ENCODE measurements around the gene KIF18A. TPM values are rescaled to one million over a fixed set of nuclear protein-coding genes. Genes with fewer than 3 reads are reported as not detected.
"Not testable (repeated sequence)": the region's sequence is repeated elsewhere in the genome, so short reads cannot be mapped to it uniquely, and the experiment has no call there.

Gene KIF18A
- total RNA-seq = 8.0 and 9.2 TPM in 2 replicates

- DNase-seq (ENCODE audit: low read depth) = peak; percentile 96
These were observed at the start of gene KIF18A, which contains the start of gene METTL15 for GRCh38 chr11:28107750-28108618. KIF18A (minus strand) TSS chr11:28108156; CDS start chr11:28097947, 10,209 bp downstream. METTL15 (plus strand) TSS chr11:28108388; CDS start chr11:28113335, 4,947 bp downstream.

GRCh38 chr11:28153586-28153985 is 45.6 kb upstream of the KIF18A start:
- no peak for DNase-seq (ENCODE audit: low read depth)

GRCh38 chr11:28152743-28153142 is 44.8 kb upstream of the KIF18A start:
- DNase-seq (ENCODE audit: low read depth) = no peak

GRCh38 chr11:28146123-28146751 is 38.3 kb upstream of the KIF18A start:
- DNase-seq (ENCODE audit: low read depth) = peak; percentile 99

GRCh38 chr11:28144808-28145207 is 36.9 kb upstream of the KIF18A start:
- peak; percentile 95 for DNase-seq (ENCODE audit: low read depth)

GRCh38 chr11:28142724-28143123 is 34.8 kb upstream of the KIF18A start:
- no peak for DNase-seq (ENCODE audit: low read depth)

GRCh38 chr11:28140689-28141455 is 32.9 kb upstream of the KIF18A start:
- no peak for DNase-seq (ENCODE audit: low read depth)

- DNase-seq (ENCODE audit: low read depth) = no peak
These were observed 32.0 kb upstream of the KIF18A start for GRCh38 chr11:28139841-28140415.

- no peak for DNase-seq (ENCODE audit: low read depth)
These were observed 29.9 kb upstream of the KIF18A start for GRCh38 chr11:28137832-28138231.

GRCh38 chr11:28137366-28137765 is 29.4 kb upstream of the KIF18A start:
- no peak for DNase-seq (ENCODE audit: low read depth)

GRCh38 chr11:28136157-28136556 is 28.2 kb upstream of the KIF18A start:
- not testable (repeated sequence) for DNase-seq (ENCODE audit: low read depth)

GRCh38 chr11:28133146-28133545 is 25.2 kb upstream of the KIF18A start:
- no peak for DNase-seq (ENCODE audit: low read depth)

- DNase-seq (ENCODE audit: low read depth) = no peak
These were observed 24.6 kb upstream of the KIF18A start for GRCh38 chr11:28132548-28132947.

- peak; percentile 70 for DNase-seq (ENCODE audit: low read depth)
These were observed 15.2 kb upstream of the KIF18A start for GRCh38 chr11:28123151-28123581.

GRCh38 chr11:28117712-28118111 is 9.8 kb upstream of the KIF18A start:
- DNase-seq (ENCODE audit: low read depth) = no peak

GRCh38 chr11:28114731-28115130 is 6.8 kb upstream of the KIF18A start:
- DNase-seq (ENCODE audit: low read depth) = no peak

GRCh38 chr11:28114116-28114515 is 6.2 kb upstream of the KIF18A start:
- no peak for DNase-seq (ENCODE audit: low read depth)

- DNase-seq (ENCODE audit: low read depth) = no peak
These were observed 2.9 kb upstream of the KIF18A start for GRCh38 chr11:28110821-28111200.

GRCh38 chr11:28110108-28110820 is 2.3 kb upstream of the KIF18A start:
- peak; percentile 59 for DNase-seq (ENCODE audit: low read depth)

GRCh38 chr11:28108958-28109357 is 1.0 kb upstream of the KIF18A start:
- DNase-seq (ENCODE audit: low read depth) = no peak

GRCh38 chr11:28107191-28107749 is 686 bp downstream of the KIF18A start:
- peak; percentile 42 for DNase-seq (ENCODE audit: low read depth)

Measured in renal cortical epithelial cell (primary cell).